Mesendoderm (in vitro differentiated cells): ENCODE results near the gene CEBPG.

Experiments
- DNase-seq: peaks from one replicate; pipeline ENCODE4 v3.0.0; 2013
- H2AK5ac ChIP-seq: 2 replicates; pipeline ENCODE4 v1.6.1; 2013; ENCODE audit warnings: low read length, inconsistent platforms
- H2BK120ac ChIP-seq: 2 replicates; pipeline ENCODE4 v1.6.1; 2013; ENCODE audit warnings: low read depth, mild to moderate bottlenecking, low read length, moderate library complexity, mixed read lengths
- H2BK15ac ChIP-seq: replicated peaks from 2 replicates; pipeline ENCODE4 v1.6.1; 2013; ENCODE audit warnings: low read depth, mild to moderate bottlenecking, moderate library complexity
- H2BK5ac ChIP-seq: 2 replicates; pipeline ENCODE4 v1.6.1; 2013; ENCODE audit warnings: low read length, inconsistent platforms
- H3K18ac ChIP-seq: 2 replicates; pipeline ENCODE4 v1.6.1; 2013; ENCODE audit warnings: mild to moderate bottlenecking, low read length, mixed read lengths
- H3K23ac ChIP-seq: one replicate; pipeline ENCODE4 v1.6.1; 2013; ENCODE audit warnings: low read length
- H3K27ac ChIP-seq: 2 replicates; pipeline ENCODE4 v1.5.1; 2013; ENCODE audit warnings: low read depth, mild to moderate bottlenecking, inconsistent platforms, low read length, moderate library complexity
- H3K27me3 ChIP-seq: 2 replicates; pipeline ENCODE4 v1.6.1; 2013; ENCODE audit warnings: low read length, control low read depth, mild to moderate bottlenecking, inconsistent platforms; ENCODE audit not compliant: insufficient read depth, poor library complexity
- H3K36me3 ChIP-seq: 2 replicates; pipeline ENCODE4 v1.6.1; 2013; ENCODE audit warnings: low read length, inconsistent platforms; ENCODE audit not compliant: control insufficient read depth, insufficient read depth
- H3K4ac ChIP-seq: one replicate; pipeline ENCODE4 v1.6.1; 2013; ENCODE audit warnings: low read depth, mild to moderate bottlenecking, low read length, moderate library complexity
- H3K4me1 ChIP-seq: 2 replicates; pipeline ENCODE4 v1.6.1; 2013; ENCODE audit warnings: low read depth, low read length, inconsistent platforms; ENCODE audit not compliant: control insufficient read depth
- H3K4me2 ChIP-seq: 2 replicates; pipeline ENCODE4 v1.6.1; 2013; ENCODE audit warnings: low read length
- H3K4me3 ChIP-seq: 2 replicates; pipeline ENCODE4 v1.5.1; 2013; ENCODE audit warnings: mild to moderate bottlenecking, low read length
- H3K56ac ChIP-seq: one replicate; pipeline ENCODE4 v1.6.1; 2013; ENCODE audit warnings: low read length
- H3K79me1 ChIP-seq: 2 replicates; pipeline ENCODE4 v1.6.1; 2013; ENCODE audit warnings: low read length, inconsistent platforms
- H3K79me2 ChIP-seq: 2 replicates; pipeline ENCODE4 v1.6.1; 2013; ENCODE audit warnings: mild to moderate bottlenecking, low read length; ENCODE audit not compliant: control insufficient read depth, insufficient read depth
- H3K9ac ChIP-seq: 2 replicates; pipeline ENCODE4 v1.6.1; 2013; ENCODE audit warnings: low read length, inconsistent platforms
- H4K5ac ChIP-seq: one replicate; pipeline ENCODE4 v1.6.1; 2013; ENCODE audit warnings: low read length
- H4K8ac ChIP-seq: one replicate; pipeline ENCODE4 v1.6.1; 2013; ENCODE audit warnings: low read depth, mild to moderate bottlenecking, control low read depth, low read length, moderate library complexity
- WGBS: extraction: QIAGEN DNeasy Blood & Tissue Kit; methylation state at CpG from one replicate; pipeline ENCODE4 v1.1.7; 2013; ENCODE audit warnings: low lambda C conversion rate, missing lambda C conversion rate; ENCODE audit not compliant: insufficient coverage; ENCODE audit errors: extremely low coverage; 5-methylcytosine and 5-hydroxymethylcytosine counted together

Gene CEBPG

DNA sequence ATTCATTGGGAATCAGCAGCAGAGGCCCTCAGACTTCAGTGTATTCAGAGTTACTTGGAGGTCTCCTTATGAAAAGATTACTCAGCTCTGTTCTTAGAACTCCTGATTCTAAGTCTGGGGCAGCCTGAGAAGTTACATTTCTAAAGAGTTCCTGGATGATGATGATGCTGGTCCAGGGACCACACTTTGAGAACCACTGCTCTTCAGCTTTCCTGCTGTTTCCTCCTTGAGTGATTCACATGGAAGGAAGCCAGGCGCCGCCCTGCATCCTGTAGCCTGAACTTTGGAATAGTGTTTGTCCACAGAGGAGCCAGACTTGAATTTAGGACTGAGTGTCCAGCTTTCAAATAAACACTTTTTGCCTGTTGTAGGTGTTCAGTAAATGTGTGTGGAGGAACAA is 2.9 kb downstream of the CEBPG start:
- no peak overlapping the region for H3K56ac ChIP-seq
- H2BK5ac ChIP-seq, result no peak overlapping the region
- no peaks in the 10 kb centered on the region for H3K27me3 ChIP-seq
- no peak overlapping the region for H3K4me3 ChIP-seq
- no CpG with 5 or more reads among the region's 2 CpGs for WGBS
- no peak overlapping the region for H4K8ac ChIP-seq
- H2BK15ac ChIP-seq, result no peak overlapping the region
- H3K79me2 ChIP-seq, result peaks cover 55% of the 10 kb centered on the region
- H3K36me3 ChIP-seq, result no peaks in the 10 kb centered on the region
- no peak overlapping the region for H3K4me2 ChIP-seq
- peaks cover 5% of the 10 kb centered on the region for H3K4me1 ChIP-seq
- no peak overlapping the region for H4K5ac ChIP-seq
- H2BK120ac ChIP-seq, result no peak overlapping the region
- peaks cover 31% of the 10 kb centered on the region for H3K79me1 ChIP-seq
- H3K23ac ChIP-seq, result no peak overlapping the region
- no peak for DNase-seq
- no peak overlapping the region for H2AK5ac ChIP-seq
- no peak overlapping the region for H3K27ac ChIP-seq
- no peak overlapping the region for H3K4ac ChIP-seq
- H3K18ac ChIP-seq, result no peak overlapping the region
- H3K9ac ChIP-seq, result no peak overlapping the region

GRCh38 chr19:33376941-33377557 is 3.5 kb downstream of the CEBPG start:
- no peak overlapping the region for H3K4ac ChIP-seq
- no peak overlapping the region for H3K4me3 ChIP-seq
- H2BK120ac ChIP-seq, result no peak overlapping the region
- H3K23ac ChIP-seq, result no peak overlapping the region
- H3K27ac ChIP-seq, result no peak overlapping the region
- no peak overlapping the region for H3K18ac ChIP-seq
- no CpG with 5 or more reads among the region's 7 CpGs for WGBS
- no peak overlapping the region for H4K5ac ChIP-seq
- no peak overlapping the region for H2BK15ac ChIP-seq
- H3K79me1 ChIP-seq, result peaks cover 31% of the 10 kb centered on the region
- no peak overlapping the region for H3K9ac ChIP-seq
- no peak overlapping the region for H2BK5ac ChIP-seq
- peaks cover 5% of the 10 kb centered on the region for H3K4me1 ChIP-seq
- H3K79me2 ChIP-seq, result peaks cover 60% of the 10 kb centered on the region
- no peak overlapping the region for H4K8ac ChIP-seq
- no peak for DNase-seq
- no peak overlapping the region for H2AK5ac ChIP-seq
- no peak overlapping the region for H3K56ac ChIP-seq
- no peaks in the 10 kb centered on the region for H3K36me3 ChIP-seq
- H3K27me3 ChIP-seq, result no peaks in the 10 kb centered on the region
- H3K4me2 ChIP-seq, result no peak overlapping the region

DNA sequence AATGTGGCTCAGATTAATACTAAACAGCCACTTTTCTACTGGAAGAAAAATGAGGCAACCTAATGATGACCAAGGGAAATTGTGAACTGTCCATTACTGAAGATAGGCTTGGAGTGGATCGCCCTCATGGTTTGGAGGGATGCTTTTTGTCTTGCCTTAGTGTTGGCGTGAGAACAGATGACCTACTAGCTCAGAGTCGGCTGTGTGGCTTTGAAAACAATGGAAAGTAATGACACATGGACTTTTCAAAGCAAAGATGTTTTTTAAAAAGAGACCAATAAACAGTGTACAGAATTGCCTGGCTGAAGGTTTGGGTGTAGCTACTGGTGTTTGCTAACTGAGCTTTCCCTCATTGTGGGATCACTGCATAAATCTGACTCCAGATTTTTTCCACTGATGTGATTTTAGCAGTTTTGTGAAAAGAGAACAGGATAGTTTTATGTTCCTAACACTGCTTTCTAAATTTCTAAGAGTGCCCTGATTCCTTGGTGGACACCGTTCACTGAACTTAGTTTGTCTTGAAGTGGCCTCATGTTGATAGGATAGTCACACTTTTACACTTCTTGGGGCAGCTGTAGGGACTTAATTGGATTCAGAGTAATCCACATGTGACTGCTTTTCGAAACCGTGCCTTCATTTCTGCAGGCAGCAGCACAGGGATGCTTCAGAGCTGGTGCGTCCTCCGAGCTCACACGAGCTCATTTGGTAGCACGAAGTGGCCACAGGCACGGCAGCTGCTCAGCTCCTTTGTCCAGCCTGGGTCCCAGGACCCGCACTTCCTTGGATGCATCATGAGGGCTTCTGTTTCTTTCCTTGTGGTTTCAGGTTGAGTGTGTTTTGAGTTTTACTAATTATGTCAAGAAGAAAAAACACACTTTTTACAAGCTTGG is 4.3 kb downstream of the CEBPG start:
- Histone ChIP-seq H3K4me1 (peaks cover 5% of the 10 kb centered on the region), H2BK5ac (no peak overlapping the region), H3K9ac (no peak overlapping the region), H3K36me3 (no peaks in the 10 kb centered on the region), H4K5ac (no peak overlapping the region), H3K4me2 (no peak overlapping the region), H2AK5ac (no peak overlapping the region), H3K79me1 (peaks cover 33% of the 10 kb centered on the region), H3K27ac (no peak overlapping the region), H3K23ac (no peak overlapping the region), H2BK15ac (no peak overlapping the region), H3K27me3 (no peaks in the 10 kb centered on the region), H2BK120ac (no peak overlapping the region), H3K4me3 (no peak overlapping the region), H3K18ac (no peak overlapping the region), H3K4ac (no peak overlapping the region), H3K79me2 (peaks cover 65% of the 10 kb centered on the region), H4K8ac (no peak overlapping the region), H3K56ac (no peak overlapping the region)
- no CpG with 5 or more reads among the region's 12 CpGs for WGBS
- DNase-seq, result no peak

DNA sequence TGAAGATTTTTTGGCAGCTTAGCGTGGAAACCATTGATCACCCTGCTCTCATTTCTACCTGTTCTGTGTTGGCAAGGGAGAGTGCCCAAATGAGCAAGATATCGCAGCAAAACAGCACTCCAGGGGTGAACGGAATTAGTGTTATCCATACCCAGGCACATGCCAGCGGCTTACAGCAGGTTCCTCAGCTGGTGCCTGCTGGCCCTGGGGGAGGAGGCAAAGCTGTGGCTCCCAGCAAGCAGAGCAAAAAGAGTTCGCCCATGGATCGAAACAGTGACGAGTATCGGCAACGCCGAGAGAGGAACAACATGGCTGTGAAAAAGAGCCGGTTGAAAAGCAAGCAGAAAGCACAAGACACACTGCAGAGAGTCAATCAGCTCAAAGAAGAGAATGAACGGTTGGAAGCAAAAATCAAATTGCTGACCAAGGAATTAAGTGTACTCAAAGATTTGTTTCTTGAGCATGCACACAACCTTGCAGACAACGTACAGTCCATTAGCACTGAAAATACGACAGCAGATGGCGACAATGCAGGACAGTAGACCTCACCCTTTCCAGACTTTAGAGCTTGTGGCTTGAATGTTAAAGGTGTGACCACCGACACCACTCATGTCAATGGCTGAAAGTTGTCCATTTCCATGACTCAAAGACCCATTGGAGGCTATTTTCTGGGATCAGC is 5.8 kb downstream of the CEBPG start:
- H3K79me1 ChIP-seq, result peaks cover 36% of the 10 kb centered on the region
- peaks cover 62% of the 10 kb centered on the region for H3K79me2 ChIP-seq
- H4K5ac ChIP-seq, result no peak overlapping the region
- H2BK120ac ChIP-seq, result no peak overlapping the region
- no peak overlapping the region for H4K8ac ChIP-seq
- peaks cover 5% of the 10 kb centered on the region for H3K4me1 ChIP-seq
- no peak overlapping the region for H3K23ac ChIP-seq
- H3K18ac ChIP-seq, result no peak overlapping the region
- H2BK15ac ChIP-seq, result no peak overlapping the region
- no peaks in the 10 kb centered on the region for H3K36me3 ChIP-seq
- WGBS, result no CpG with 5 or more reads among the region's 16 CpGs
- no peak overlapping the region for H3K4me3 ChIP-seq
- H2BK5ac ChIP-seq, result no peak overlapping the region
- no peak overlapping the region for H3K56ac ChIP-seq
- H3K27me3 ChIP-seq, result no peaks in the 10 kb centered on the region
- DNase-seq, result no peak
- no peak overlapping the region for H3K27ac ChIP-seq
- H3K4me2 ChIP-seq, result no peak overlapping the region
- no peak overlapping the region for H2AK5ac ChIP-seq
- no peak overlapping the region for H3K4ac ChIP-seq
- H3K9ac ChIP-seq, result no peak overlapping the region

DNA sequence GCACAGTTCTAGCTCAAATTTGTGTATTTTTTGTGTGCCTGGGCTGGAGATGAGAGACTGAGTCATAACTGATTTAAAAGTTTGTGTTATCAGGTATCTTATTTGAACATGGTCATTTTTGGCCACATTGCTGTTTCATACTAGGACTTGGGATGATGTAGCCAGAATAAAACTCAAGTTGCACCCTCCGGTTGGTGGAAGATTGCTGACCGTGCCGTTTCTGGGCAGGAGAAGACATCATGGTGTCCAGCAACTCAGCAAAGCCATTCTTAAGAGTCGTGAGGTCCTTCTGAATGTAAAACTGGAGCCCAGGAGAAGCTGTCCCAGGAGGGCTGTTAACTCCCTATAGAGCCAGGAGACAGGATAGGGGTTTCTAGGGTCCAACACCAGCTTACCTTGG is 7.6 kb downstream of the CEBPG start:
- Histone ChIP-seq H3K4ac (no peak overlapping the region), H3K23ac (no peak overlapping the region), H3K4me1 (peaks cover 3% of the 10 kb centered on the region), H3K4me3 (no peak overlapping the region), H3K27ac (no peak overlapping the region), H3K18ac (no peak overlapping the region), H2AK5ac (no peak overlapping the region), H3K79me2 (peaks cover 46% of the 10 kb centered on the region), H3K27me3 (no peaks in the 10 kb centered on the region), H3K9ac (no peak overlapping the region), H3K56ac (no peak overlapping the region), H3K4me2 (no peak overlapping the region), H2BK15ac (no peak overlapping the region), H4K8ac (no peak overlapping the region), H4K5ac (no peak overlapping the region), H3K79me1 (peaks cover 33% of the 10 kb centered on the region), H2BK5ac (no peak overlapping the region), H2BK120ac (no peak overlapping the region), H3K36me3 (no peaks in the 10 kb centered on the region)
- no peak for DNase-seq
- WGBS, result no CpG with 5 or more reads among the region's 4 CpGs
